ENCODE results near the gene TUBA8.
A peak's percentile ranks its signal among the peaks of the same experiment; 100 is the strongest.
"Not testable (repeated sequence)": the region's sequence is repeated elsewhere in the genome, so short reads cannot be mapped to it uniquely, and the experiment has no call there.

TUBA8 gene

GRCh38 chr22:18136563-18137320 lies 26.1 kb downstream of the TUBA8 start:
- DNase-seq, result no peak

GRCh38 chr22:18141004-18141403 lies 30.4 kb downstream of the TUBA8 start:
- not testable (repeated sequence) for DNase-seq

- no peak for DNase-seq
Measured at GRCh38 chr22:18144105-18144504, 33.5 kb downstream of the TUBA8 start.

GRCh38 chr22:18145676-18146388 lies 35.2 kb downstream of the TUBA8 start:
- DNase-seq, result no peak

- DNase-seq, result no peak
Measured at GRCh38 chr22:18146389-18146753, 35.8 kb downstream of the TUBA8 start.

- no peak for DNase-seq
Measured at GRCh38 chr22:18147791-18148190, 37.2 kb downstream of the TUBA8 start.

- no peak for DNase-seq
Measured at GRCh38 chr22:18148293-18148965, 37.8 kb downstream of the TUBA8 start.

GRCh38 chr22:18152519-18152918 lies 41.9 kb downstream of the TUBA8 start:
- DNase-seq, result peak; percentile 25

- no peak for DNase-seq
Measured at GRCh38 chr22:18154821-18155390, 44.3 kb downstream of the TUBA8 start.

GRCh38 chr22:18155546-18155945 lies 44.9 kb downstream of the TUBA8 start:
- DNase-seq, result not testable (repeated sequence)

GRCh38 chr22:18156878-18157713 lies 46.5 kb downstream of the TUBA8 start:
- peak; percentile 46 for DNase-seq

- DNase-seq, result no peak
Measured at GRCh38 chr22:18157714-18158028, 47.1 kb downstream of the TUBA8 start.

- not testable (repeated sequence) for DNase-seq
Measured at GRCh38 chr22:18160641-18161040, 50.0 kb downstream of the TUBA8 start.

- DNase-seq, result not testable (repeated sequence)
Measured at GRCh38 chr22:18163843-18164242, 53.2 kb downstream of the TUBA8 start.

- not testable (repeated sequence) for DNase-seq
Measured at GRCh38 chr22:18164584-18164983, 54.0 kb downstream of the TUBA8 start.

GRCh38 chr22:18165356-18165755 lies 54.7 kb downstream of the TUBA8 start:
- not testable (repeated sequence) for DNase-seq

- DNase-seq, result not testable (repeated sequence)
Measured at GRCh38 chr22:18170284-18170683, 59.7 kb downstream of the TUBA8 start.

GRCh38 chr22:18172203-18172602 lies 61.6 kb downstream of the TUBA8 start:
- DNase-seq, result not testable (repeated sequence)

- DNase-seq, result not testable (repeated sequence)
Measured at GRCh38 chr22:18172776-18173175, 62.2 kb downstream of the TUBA8 start.

GRCh38 chr22:18173441-18173840 lies 62.8 kb downstream of the TUBA8 start:
- not testable (repeated sequence) for DNase-seq

All from CD4-positive, alpha-beta T cell treated with Interleukin-17A for 1 hour (primary cell).